PFSK-1 (cell line): ENCODE measurements around the gene KCTD1.

Experiments
- POLR2AphosphoS5 ChIP-seq: IDR thresholded peaks from 2 replicates; pipeline ENCODE4 v1.6.1; 2012; ENCODE audit warnings: low read depth, mild to moderate bottlenecking, control low read depth, low read length, moderate library complexity
- TF ChIP-seq, protein P1 (sequence below), 2 experiments: IDR thresholded peaks; 2 replicates each; pipeline versions ENCODE4 v1.6.1 to v1.8.0; 2011 to 2012; ENCODE audit warnings: low read depth in 2 of 2, low read length in 2 of 2, control low read depth in 1 of 2, inconsistent platforms in 1 of 2, mild to moderate bottlenecking in 1 of 2, moderate library complexity in 1 of 2; ENCODE audit not compliant: insufficient read depth in 1 of 2

DNA sequence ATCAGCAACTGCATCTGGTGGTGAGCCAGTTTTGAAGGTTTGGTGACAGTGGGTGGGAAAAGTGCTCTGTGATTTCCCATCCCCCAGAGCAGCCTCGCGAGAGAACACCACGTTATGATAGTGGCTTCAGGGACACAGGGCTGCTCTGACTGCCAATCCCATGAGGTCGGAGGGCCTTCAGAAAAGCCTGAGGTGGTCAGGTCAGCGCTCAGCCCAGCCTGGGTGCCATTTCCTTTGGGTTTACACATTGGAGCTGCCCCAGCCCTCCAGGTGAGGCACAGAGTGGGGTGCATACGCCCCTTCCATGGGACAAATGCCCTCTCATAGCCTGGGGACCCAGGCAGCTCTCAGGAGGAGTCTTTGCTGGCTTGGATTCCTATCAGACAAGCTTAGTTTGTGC is 126.8 kb downstream of the KCTD1 start:
- TF ChIP-seq POLR2AphosphoS5 = no peak
- TF ChIP-seq, protein P1, sequence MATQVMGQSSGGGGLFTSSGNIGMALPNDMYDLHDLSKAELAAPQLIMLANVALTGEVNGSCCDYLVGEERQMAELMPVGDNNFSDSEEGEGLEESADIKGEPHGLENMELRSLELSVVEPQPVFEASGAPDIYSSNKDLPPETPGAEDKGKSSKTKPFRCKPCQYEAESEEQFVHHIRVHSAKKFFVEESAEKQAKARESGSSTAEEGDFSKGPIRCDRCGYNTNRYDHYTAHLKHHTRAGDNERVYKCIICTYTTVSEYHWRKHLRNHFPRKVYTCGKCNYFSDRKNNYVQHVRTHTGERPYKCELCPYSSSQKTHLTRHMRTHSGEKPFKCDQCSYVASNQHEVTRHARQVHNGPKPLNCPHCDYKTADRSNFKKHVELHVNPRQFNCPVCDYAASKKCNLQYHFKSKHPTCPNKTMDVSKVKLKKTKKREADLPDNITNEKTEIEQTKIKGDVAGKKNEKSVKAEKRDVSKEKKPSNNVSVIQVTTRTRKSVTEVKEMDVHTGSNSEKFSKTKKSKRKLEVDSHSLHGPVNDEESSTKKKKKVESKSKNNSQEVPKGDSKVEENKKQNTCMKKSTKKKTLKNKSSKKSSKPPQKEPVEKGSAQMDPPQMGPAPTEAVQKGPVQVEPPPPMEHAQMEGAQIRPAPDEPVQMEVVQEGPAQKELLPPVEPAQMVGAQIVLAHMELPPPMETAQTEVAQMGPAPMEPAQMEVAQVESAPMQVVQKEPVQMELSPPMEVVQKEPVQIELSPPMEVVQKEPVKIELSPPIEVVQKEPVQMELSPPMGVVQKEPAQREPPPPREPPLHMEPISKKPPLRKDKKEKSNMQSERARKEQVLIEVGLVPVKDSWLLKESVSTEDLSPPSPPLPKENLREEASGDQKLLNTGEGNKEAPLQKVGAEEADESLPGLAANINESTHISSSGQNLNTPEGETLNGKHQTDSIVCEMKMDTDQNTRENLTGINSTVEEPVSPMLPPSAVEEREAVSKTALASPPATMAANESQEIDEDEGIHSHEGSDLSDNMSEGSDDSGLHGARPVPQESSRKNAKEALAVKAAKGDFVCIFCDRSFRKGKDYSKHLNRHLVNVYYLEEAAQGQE (IDR thresholded peaks at IDR 0.05; ENCODE audit: insufficient read depth in 1 of 2, low read depth in 2 of 2, low read length in 2 of 2) = no peak
